Measurements from ENCODE around the gene ZNF275. TPM values are rescaled to one million over a fixed set of nuclear protein-coding genes. Genes with fewer than 3 reads are reported as not detected.
A peak's percentile ranks its signal among the peaks of the same experiment; 100 is the strongest.

The ZNF275 gene
- total and polyA plus RNA-seq, 2 donors (not counting 3 experiments of a cell fraction or from before 2014, with no cell fraction given): 10.3 to 11.0 TPM

DNA sequence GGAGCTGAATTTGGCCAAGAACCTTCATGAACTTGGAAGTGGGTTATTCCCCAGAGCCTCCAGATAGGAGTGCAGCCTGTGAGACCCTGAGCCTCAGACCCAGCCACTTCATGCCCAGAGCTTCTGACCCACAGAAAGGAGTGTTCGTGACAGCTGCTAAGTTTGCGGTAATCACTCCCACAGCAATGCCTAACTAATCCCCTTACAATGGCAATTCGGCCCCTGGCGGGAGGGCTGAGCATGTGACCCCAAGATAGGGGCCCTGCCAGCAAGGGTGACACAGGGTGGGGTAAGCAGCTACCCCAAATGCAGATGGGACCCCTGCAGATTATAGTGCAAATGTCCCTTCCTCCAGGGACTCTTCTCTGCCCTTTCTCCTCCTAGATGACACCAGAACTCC lies 44.7 kb downstream of the ZNF275 start:
- Histone ChIP-seq H3K4me3 (replicated peaks in 1 of 3; ENCODE audit: insufficient read depth in 1 of 3, low read depth in 1 of 3, low read length in 3 of 3) (no peak overlapping the region), H3K9ac (replicated peaks; ENCODE audit: extremely low read depth, insufficient read depth, low read length) (no peak overlapping the region), H4K20me1 (replicated peaks; ENCODE audit: control insufficient read depth, extremely low read depth, insufficient read depth, low read length) (no peaks in the 10 kb centered on the region), H3K36me3 (ENCODE audit: control insufficient read depth in 2 of 2, extremely low read depth in 1 of 2, insufficient read depth in 2 of 2, low read length in 2 of 2) (no peaks in the 10 kb centered on the region), H3K4me2 (ENCODE audit: insufficient read depth, low read length) (no peak overlapping the region), H3K9me3 (replicated peaks; ENCODE audit: control insufficient read depth, insufficient read depth, low read length) (no peaks in the 10 kb centered on the region), H3K27me3 (ENCODE audit: control insufficient read depth in 2 of 2, insufficient read depth in 2 of 2, low read length in 2 of 2) (peaks cover 0 to 2% of the 10 kb centered on the region in 2 experiments), H2AFZ (ENCODE audit: low read depth, low read length) (no peak overlapping the region), H3K27ac (ENCODE audit: insufficient read depth, low read depth, low read length) (no peak overlapping the region), H3K79me2 (ENCODE audit: control insufficient read depth, insufficient read depth, low read length) (no peaks in the 10 kb centered on the region), H3K4me1 (ENCODE audit: control insufficient read depth, extremely low read depth, insufficient read depth, low read length) (no peaks in the 10 kb centered on the region), H3K9me1 (replicated peaks; ENCODE audit: control insufficient read depth, extremely low read depth, insufficient read depth, low read length) (no peaks in the 10 kb centered on the region)
- intact Hi-C loops (cut with micrococcal nuclease): no loop called here
- CTCF ChIA-PET: no interaction called here
- TF ChIP-seq GATA2 (IDR thresholded peaks at IDR 0.05; ENCODE audit: insufficient read depth, insufficient read length, low read depth, low read length) (no peak), POLR2AphosphoS5 (IDR thresholded peaks at IDR 0.05; ENCODE audit: insufficient read depth, low read depth, low read length) (no peak), EZH2 (IDR thresholded peaks at IDR 0.05; ENCODE audit: borderline replicate concordance, low read depth, low read length, severe bottlenecking) (no peak), MYC (IDR thresholded peaks at IDR 0.05; ENCODE audit: low read depth, low read length) (no peak), FOS (IDR thresholded peaks at IDR 0.05; ENCODE audit: borderline replicate concordance, insufficient read depth, low read length) (no peak), POLR2A (IDR thresholded peaks at IDR 0.05; ENCODE audit: low read depth, low read length) (no peak)
- TF ChIP-seq, protein P1, sequence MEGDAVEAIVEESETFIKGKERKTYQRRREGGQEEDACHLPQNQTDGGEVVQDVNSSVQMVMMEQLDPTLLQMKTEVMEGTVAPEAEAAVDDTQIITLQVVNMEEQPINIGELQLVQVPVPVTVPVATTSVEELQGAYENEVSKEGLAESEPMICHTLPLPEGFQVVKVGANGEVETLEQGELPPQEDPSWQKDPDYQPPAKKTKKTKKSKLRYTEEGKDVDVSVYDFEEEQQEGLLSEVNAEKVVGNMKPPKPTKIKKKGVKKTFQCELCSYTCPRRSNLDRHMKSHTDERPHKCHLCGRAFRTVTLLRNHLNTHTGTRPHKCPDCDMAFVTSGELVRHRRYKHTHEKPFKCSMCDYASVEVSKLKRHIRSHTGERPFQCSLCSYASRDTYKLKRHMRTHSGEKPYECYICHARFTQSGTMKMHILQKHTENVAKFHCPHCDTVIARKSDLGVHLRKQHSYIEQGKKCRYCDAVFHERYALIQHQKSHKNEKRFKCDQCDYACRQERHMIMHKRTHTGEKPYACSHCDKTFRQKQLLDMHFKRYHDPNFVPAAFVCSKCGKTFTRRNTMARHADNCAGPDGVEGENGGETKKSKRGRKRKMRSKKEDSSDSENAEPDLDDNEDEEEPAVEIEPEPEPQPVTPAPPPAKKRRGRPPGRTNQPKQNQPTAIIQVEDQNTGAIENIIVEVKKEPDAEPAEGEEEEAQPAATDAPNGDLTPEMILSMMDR (IDR thresholded peaks at IDR 0.05; ENCODE audit: extremely low read depth in 1 of 2, insufficient read depth in 1 of 2, low read depth in 1 of 2, low read length in 2 of 2): no peak
- POLR2A ChIA-PET: no interaction called here
- no TSS peak for BruUV-seq (replicated peaks)
- peak; percentile 31 for FAIRE-seq
- dilution Hi-C loops (cut with MboI; ENCODE audit: extremely low pct_ligation_motif_present, low sequenced_read_pairs): no loop called here
- no peak for DNase-seq (ENCODE audit: low read depth, low spot score)

DNA sequence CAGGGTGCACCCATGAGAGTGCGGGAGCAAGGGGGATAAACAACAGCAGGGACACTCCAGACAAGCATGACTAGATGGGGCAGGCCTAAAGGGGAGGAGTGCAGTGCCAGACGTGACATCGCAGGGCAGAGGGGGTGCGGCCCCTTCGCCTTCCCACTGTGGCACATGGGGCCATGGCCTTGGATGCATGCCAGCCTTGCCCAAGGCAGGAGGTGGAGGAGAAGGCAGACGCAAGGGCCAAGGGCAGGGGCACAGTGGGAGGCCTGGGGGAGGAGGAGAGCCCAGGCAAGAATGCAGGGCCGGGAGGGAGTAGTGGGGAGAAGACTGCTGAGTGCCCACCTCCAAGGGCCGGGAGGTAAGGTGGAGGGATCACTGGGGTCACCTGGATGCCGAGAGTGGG lies 45.6 kb downstream of the ZNF275 start:
- no peak overlapping the region for H3K4me3 ChIP-seq (replicated peaks in 1 of 3; ENCODE audit: insufficient read depth in 1 of 3, low read depth in 1 of 3, low read length in 3 of 3)
- no peak overlapping the region for H2AFZ ChIP-seq (ENCODE audit: low read depth, low read length)
- no peaks in the 10 kb centered on the region for H4K20me1 ChIP-seq (replicated peaks; ENCODE audit: control insufficient read depth, extremely low read depth, insufficient read depth, low read length)
- H3K9ac ChIP-seq (replicated peaks; ENCODE audit: extremely low read depth, insufficient read depth, low read length): no peak overlapping the region
- intact Hi-C loops (cut with micrococcal nuclease): no loop called here
- H3K9me1 ChIP-seq (replicated peaks; ENCODE audit: control insufficient read depth, extremely low read depth, insufficient read depth, low read length): no peaks in the 10 kb centered on the region
- no TSS peak for BruUV-seq (replicated peaks)
- FAIRE-seq (no peak), DNase-seq (ENCODE audit: low read depth, low spot score) (no peak)
- no peak for TF ChIP-seq EZH2 (IDR thresholded peaks at IDR 0.05; ENCODE audit: borderline replicate concordance, low read depth, low read length, severe bottlenecking)
- TF ChIP-seq MYC (IDR thresholded peaks at IDR 0.05; ENCODE audit: low read depth, low read length): no peak
- TF ChIP-seq GATA2 (IDR thresholded peaks at IDR 0.05; ENCODE audit: insufficient read depth, insufficient read length, low read depth, low read length): no peak
- TF ChIP-seq FOS (IDR thresholded peaks at IDR 0.05; ENCODE audit: borderline replicate concordance, insufficient read depth, low read length): no peak
- TF ChIP-seq POLR2AphosphoS5 (IDR thresholded peaks at IDR 0.05; ENCODE audit: insufficient read depth, low read depth, low read length): no peak
- TF ChIP-seq, protein P2, sequence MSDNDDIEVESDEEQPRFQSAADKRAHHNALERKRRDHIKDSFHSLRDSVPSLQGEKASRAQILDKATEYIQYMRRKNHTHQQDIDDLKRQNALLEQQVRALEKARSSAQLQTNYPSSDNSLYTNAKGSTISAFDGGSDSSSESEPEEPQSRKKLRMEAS (IDR thresholded peaks at IDR 0.05; ENCODE audit: insufficient read depth, insufficient read length): no peak
- TF ChIP-seq JUN (IDR thresholded peaks at IDR 0.05; ENCODE audit: borderline replicate concordance, insufficient read depth, insufficient read length, low read depth): no peak
- TF ChIP-seq, protein P1 (IDR thresholded peaks at IDR 0.05; ENCODE audit: extremely low read depth in 1 of 2, insufficient read depth in 1 of 2, low read depth in 1 of 2, low read length in 2 of 2): no peak
- no peak for TF ChIP-seq POLR2A (IDR thresholded peaks at IDR 0.05; ENCODE audit: low read depth, low read length)
- H3K27me3 ChIP-seq (ENCODE audit: control insufficient read depth in 2 of 2, insufficient read depth in 2 of 2, low read length in 2 of 2): no peaks in the 10 kb centered on the region
- ChIA-PET CTCF (no interaction called here), POLR2A (no interaction called here)
- H3K36me3 ChIP-seq (ENCODE audit: control insufficient read depth in 2 of 2, extremely low read depth in 1 of 2, insufficient read depth in 2 of 2, low read length in 2 of 2): no peaks in the 10 kb centered on the region
- dilution Hi-C loops (cut with MboI; ENCODE audit: extremely low pct_ligation_motif_present, low sequenced_read_pairs): no loop called here
- H3K9me3 ChIP-seq (replicated peaks; ENCODE audit: control insufficient read depth, insufficient read depth, low read length): no peaks in the 10 kb centered on the region
- H3K4me2 ChIP-seq (ENCODE audit: insufficient read depth, low read length): no peak overlapping the region
- no peaks in the 10 kb centered on the region for H3K4me1 ChIP-seq (ENCODE audit: control insufficient read depth, extremely low read depth, insufficient read depth, low read length)
- H3K79me2 ChIP-seq (ENCODE audit: control insufficient read depth, insufficient read depth, low read length): no peaks in the 10 kb centered on the region
- no peak overlapping the region for H3K27ac ChIP-seq (ENCODE audit: insufficient read depth, low read depth, low read length)
